Globus pallidus (tissue), 1 donor: Measurements from ENCODE around the gene THAP3.

Experiments used
- DNase-seq: peaks from one replicate; pipeline ENCODE4 v3.0.0-alpha.2; 2015; ENCODE audit warnings: low spot score

The THAP3 gene

DNA sequence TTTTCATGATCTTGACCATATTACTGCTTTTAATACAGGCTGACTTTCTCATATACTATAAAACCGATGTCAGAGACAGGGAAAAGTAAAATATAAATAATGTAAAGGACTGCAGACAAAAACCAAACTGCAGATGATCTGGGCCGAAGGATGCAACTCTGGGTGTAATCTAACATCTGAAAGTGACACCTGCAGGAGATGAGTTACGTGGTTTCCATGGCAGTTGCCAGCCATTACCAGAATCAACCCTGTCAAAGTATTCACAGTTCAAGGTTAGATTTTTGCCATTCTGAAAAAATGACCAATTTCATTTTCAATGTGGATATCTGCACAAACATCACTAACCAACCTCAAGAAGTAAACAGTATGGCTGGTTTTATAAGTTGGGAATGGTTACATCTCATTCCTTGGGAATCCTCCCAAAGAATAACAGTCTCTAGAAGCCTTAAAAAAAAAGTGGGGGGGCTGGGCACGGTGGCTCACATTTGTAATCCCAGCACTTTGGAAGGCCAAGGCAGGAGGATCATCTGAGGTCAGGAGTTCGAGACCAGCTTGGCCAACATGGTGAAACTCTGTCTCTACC, 49.2 kb downstream of the THAP3 start:
- no peak for DNase-seq

DNA sequence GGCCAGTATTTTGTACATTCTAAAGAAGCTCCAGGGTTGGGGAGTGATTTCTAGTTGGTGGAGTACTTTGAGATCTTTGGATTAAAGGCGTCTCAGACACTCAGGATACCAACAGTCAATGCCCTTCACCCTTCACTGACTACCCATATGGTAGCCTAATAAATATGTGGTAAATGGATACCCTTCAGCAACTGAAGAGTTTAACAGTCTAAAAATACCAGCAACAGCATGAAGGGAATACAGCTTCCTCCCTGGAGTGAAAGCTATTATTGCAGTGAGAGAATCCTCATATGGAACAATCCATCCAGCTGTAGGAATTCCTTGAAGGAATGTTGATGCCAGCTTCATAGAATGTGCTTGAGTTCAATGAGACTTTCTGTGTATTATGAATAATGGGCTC, 50.1 kb downstream of the THAP3 start:
- DNase-seq, result no peak

DNA sequence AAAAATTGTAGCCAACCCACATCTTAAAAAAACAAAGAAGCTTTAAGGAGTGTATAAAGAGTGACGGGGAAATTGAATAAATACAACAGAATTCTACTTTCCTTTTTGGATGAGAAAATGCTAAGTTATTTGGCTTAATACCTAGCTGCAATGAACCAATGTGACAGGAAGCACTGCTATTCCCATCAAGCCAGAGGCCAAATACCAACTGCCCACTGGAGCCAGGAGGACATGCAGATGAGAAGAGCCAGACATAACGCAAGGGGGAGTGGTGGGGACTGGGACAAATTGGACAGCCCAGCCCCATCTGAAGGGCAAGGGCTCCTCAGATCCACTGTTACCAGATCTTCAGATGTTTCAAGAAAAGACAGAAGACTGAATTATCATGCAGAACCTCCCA, 51.3 kb downstream of the THAP3 start:
- no peak for DNase-seq
